HepG2 (cell line): Measurements from ENCODE around the gene WDR54. TPM values are rescaled to one million over a fixed set of nuclear protein-coding genes. Genes with fewer than 3 reads are reported as not detected.
A peak's percentile ranks its signal among the peaks of the same experiment; 100 is the strongest.

Experiments used
- IRF2 ChIP-seq: IDR thresholded peaks from 2 replicates; pipeline ENCODE4 v1.6.1; 2018; ENCODE audit warnings: missing genetic modification reagents, missing compliant biosample characterization
- KDM3A ChIP-seq: IDR thresholded peaks from 2 replicates; pipeline ENCODE4 v1.6.1; 2018; ENCODE audit warnings: low read depth, missing compliant biosample characterization
- MATR3 ChIP-seq: sonication (generic); formaldehyde crosslinking; IDR thresholded peaks from 2 replicates; pipeline ENCODE4 v1.4.0; 2020; ENCODE audit warnings: missing genetic modification reagents
- MIER2 ChIP-seq: IDR thresholded peaks from 2 replicates; pipeline ENCODE4 v1.6.1; 2016; ENCODE audit warnings: missing biosample characterization, missing genetic modification reagents
- MYC ChIP-seq: sonication (generic); formaldehyde crosslinking; IDR thresholded peaks from 2 replicates; pipeline ENCODE4 v1.9.0; 2021; ENCODE audit warnings: missing genetic modification reagents, borderline replicate concordance
- MYPOP ChIP-seq: sonication (generic); formaldehyde crosslinking; IDR thresholded peaks from 2 replicates; pipeline ENCODE4 v1.8.1; 2023; ENCODE audit warnings: mild to moderate bottlenecking, moderate library complexity, missing genetic modification reagents
- NFE2L2 ChIP-seq: fragments of 150-350 bp; IDR thresholded peaks from 2 replicates; pipeline ENCODE4 v1.6.1; 2014; ENCODE audit warnings: low read length
- NKX3-1 ChIP-seq: sonication (generic); formaldehyde crosslinking; IDR thresholded peaks from 2 replicates; pipeline ENCODE4 v1.5.0; 2020; ENCODE audit warnings: missing genetic modification reagents
- NR2F1 ChIP-seq, 2 experiments: fragments of 450-650 bp in 1 of 2; formaldehyde crosslinking in 1 of 2; IDR thresholded peaks; 2 replicates each; pipeline versions ENCODE4 v1.5.0 to v1.6.1; 2016 to 2020; ENCODE audit warnings: mild to moderate bottlenecking in 1 of 2, missing compliant biosample characterization in 1 of 2, missing genetic modification reagents in 1 of 2, moderate library complexity in 1 of 2
- PAF1 ChIP-seq: IDR thresholded peaks from 2 replicates; pipeline ENCODE4 v1.6.1; 2016; ENCODE audit warnings: missing genetic modification reagents, missing compliant biosample characterization
- SOX13 ChIP-seq, 3 experiments: fragments of 450-650 bp in 1 of 3; sonication (generic) in 1 of 3; formaldehyde crosslinking in 1 of 3; IDR thresholded peaks in 2 of 3; conservative IDR thresholded peaks in 1 of 3; 2 replicates each; pipeline versions ENCODE4 v1.5.0 to v1.6.1; 2016 to 2020; ENCODE audit warnings: antibody characterized with exemption in 1 of 3, mild to moderate bottlenecking in 1 of 3, missing compliant biosample characterization in 1 of 3, missing genetic modification reagents in 1 of 3, moderate library complexity in 1 of 3
- TCF12 ChIP-seq, 2 experiments: fragments of 450-650 bp in 1 of 2; sonication (generic) in 1 of 2; formaldehyde crosslinking in 1 of 2; IDR thresholded peaks; 2 replicates each; pipeline versions ENCODE4 v1.6.1 to v1.8.0; 2017 to 2022; ENCODE audit warnings: antibody characterized with exemption in 1 of 2, mild to moderate bottlenecking in 1 of 2, missing genetic modification reagents in 1 of 2, moderate library complexity in 1 of 2
- YEATS4 ChIP-seq: sonication (generic); formaldehyde crosslinking; IDR thresholded peaks from 2 replicates; pipeline ENCODE4 v1.4.0; 2020; ENCODE audit warnings: missing genetic modification reagents, borderline replicate concordance
- ZBTB25 ChIP-seq: IDR thresholded peaks from 2 replicates; pipeline ENCODE4 v1.6.1; 2018; ENCODE audit warnings: missing genetic modification reagents
- ZHX2 ChIP-seq, 2 experiments: sonication (generic) in 1 of 2; formaldehyde crosslinking in 1 of 2; IDR thresholded peaks; 2 replicates each; pipeline versions ENCODE4 v1.6.1 to v1.9.0; 2014 to 2022; ENCODE audit warnings: antibody characterized with exemption in 1 of 2, borderline replicate concordance in 1 of 2, inconsistent platforms in 1 of 2, low read depth in 1 of 2, missing genetic modification reagents in 1 of 2
- ZNF3 ChIP-seq: IDR thresholded peaks from 2 replicates; pipeline ENCODE4 v1.7.0; 2017; ENCODE audit warnings: inconsistent platforms
- ZNF652 ChIP-seq: IDR thresholded peaks from 2 replicates; pipeline ENCODE4 v1.6.1; 2016; ENCODE audit warnings: low read depth, borderline replicate concordance
- ZNF747 ChIP-seq: sonication (generic); formaldehyde crosslinking; IDR thresholded peaks from 2 replicates; pipeline ENCODE4 v1.8.1; 2023; ENCODE audit warnings: missing genetic modification reagents, mild to moderate bottlenecking, borderline replicate concordance
- ZNF749 ChIP-seq: sonication (generic); formaldehyde crosslinking; IDR thresholded peaks from 2 replicates; pipeline ENCODE4 v1.8.0; 2022; ENCODE audit warnings: mild to moderate bottlenecking, missing genetic modification reagents, moderate library complexity, borderline replicate concordance
- ZNF883 ChIP-seq: sonication (generic); formaldehyde crosslinking; IDR thresholded peaks from 2 replicates; pipeline ENCODE4 v1.5.1; 2020; ENCODE audit warnings: mild to moderate bottlenecking, missing genetic modification reagents; ENCODE audit errors: not compliant biosample characterization
- polyA plus RNA-seq, 8 experiments: library from polyadenylated mRNA; depleted of rRNA in 3 of 8; stranded (reverse) in 7 of 8; unstranded in 1 of 8; fragments of >200 nt; fragmentation: Illumina TruSeq in 4 of 8; extraction: Trizol in 4 of 8; gene quantifications; 2 replicates each; pipeline versions ENCODE4 v1.2.1 to v1.2.3, GENCODE V29; 2011 to 2016; ENCODE audit warnings: low read depth in 4 of 8, missing spikeins in 1 of 8, mixed read lengths in 1 of 8; ENCODE audit not compliant: insufficient read depth in 1 of 8
- total RNA-seq, 5 experiments: library from RNA; depleted of rRNA; stranded (reverse); fragments of >200 nt; fragmentation: Illumina TruSeq; extraction: Trizol; gene quantifications; 2 replicates each; pipeline ENCODE4 v1.2.3, GENCODE V29; 2016; ENCODE audit warnings: low read depth in 1 of 5

WDR54 gene
- total and polyA plus RNA-seq, 2 of the 13 experiments (the other 11 are each of a cell fraction or from before 2014, with no cell fraction given), result 2.0 to 17.3 TPM

GRCh38 chr2:74391580-74392448, 29.7 kb upstream of the WDR54 start (continued):
- TF ChIP-seq NR2F1 (CRISPR knock-in tag; IDR thresholded peaks at IDR 0.05), result no peak
- no peak for TF ChIP-seq TCF12 (IDR thresholded peaks at IDR 0.05)
- TF ChIP-seq TCF12 (CRISPR knock-in tag; IDR thresholded peaks at IDR 0.05), result 0 out of 2 replicates have a peak, but pooled peaks have one; percentile 63
- TF ChIP-seq NFE2L2, result peak; percentile 14; the same call in 1 of the 2 replicates
- TF ChIP-seq PAF1 (CRISPR knock-in tag), result no peak
- TF ChIP-seq MATR3 (CRISPR knock-in tag), result no peak
- no peak; the same call in 1 of the 2 replicates for TF ChIP-seq MIER2 (CRISPR knock-in tag)
- TF ChIP-seq SOX13 (IDR thresholded peaks at IDR 0.05), result no peak
- no peak for TF ChIP-seq SOX13 (CRISPR knock-in tag; conservative IDR thresholded peaks at IDR 0.05 in 1 of 2, IDR thresholded peaks at IDR 0.05 in 1 of 2)
- no peak for TF ChIP-seq ZNF747 (CRISPR knock-in tag)
- TF ChIP-seq YEATS4 (CRISPR knock-in tag), result peak; percentile 78
- TF ChIP-seq KDM3A (CRISPR knock-in tag), result peak; percentile 93
- TF ChIP-seq NKX3-1 (CRISPR knock-in tag), result 0 out of 2 replicates have a peak, but pooled peaks have one; percentile 18
- TF ChIP-seq ZBTB25 (CRISPR knock-in tag), result no peak; the same call in none of the 2 replicates
- TF ChIP-seq ZNF652 (CRISPR knock-in tag), result no peak; the same call in 1 of the 2 replicates
- peak; percentile 64; the same call in 1 of the 2 replicates for TF ChIP-seq MYPOP (CRISPR knock-in tag)
- TF ChIP-seq ZNF749 (CRISPR knock-in tag), result 0 out of 2 replicates have a peak, but pooled peaks have one; percentile 85
- no peak for TF ChIP-seq ZNF3
- TF ChIP-seq MYC (CRISPR knock-in tag), result no peak; the same call in 1 of the 2 replicates
- TF ChIP-seq ZHX2 (IDR thresholded peaks at IDR 0.05; ENCODE audit: low read depth), result peak; percentile 39; the same call in 1 of the 2 replicates
- no peak; the same call in 1 of the 2 replicates for TF ChIP-seq ZHX2 (CRISPR knock-in tag; IDR thresholded peaks at IDR 0.05; ENCODE audit: borderline replicate concordance)
- TF ChIP-seq ZNF883 (CRISPR knock-in tag), result peak; percentile 96
- TF ChIP-seq IRF2 (CRISPR knock-in tag), result peak; percentile 68
